ENCODE results near the gene IKZF2. TPM values are rescaled to one million over a fixed set of nuclear protein-coding genes. Genes with fewer than 3 reads are reported as not detected.

Gene IKZF2
- total RNA-seq, 4 donors from 2014 or later = 37.4 to 69.3 (median 42.7) TPM

DNA sequence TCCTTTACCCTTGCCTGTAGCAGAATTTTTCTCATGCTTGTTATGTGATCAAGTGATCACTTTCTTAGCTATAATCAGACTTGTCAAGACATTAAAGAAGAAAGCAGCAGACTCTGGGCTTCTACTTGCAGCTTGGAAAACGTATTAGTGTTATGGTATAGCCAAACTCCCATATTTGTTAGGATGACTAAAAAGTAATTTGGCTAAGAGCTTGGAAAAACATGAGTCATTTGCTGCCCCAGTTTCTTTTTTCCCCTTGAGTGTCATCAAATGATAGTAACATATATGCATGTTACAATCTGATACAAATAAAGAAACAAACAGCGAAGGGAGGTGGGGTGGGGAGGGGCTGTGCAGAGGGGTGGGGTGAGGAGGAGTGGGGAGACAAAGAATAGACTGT lies 155.5 kb downstream of the IKZF2 start:
- no peak for TF ChIP-seq POLR2A (IDR thresholded peaks at IDR 0.05)
- TF ChIP-seq, protein P1, sequence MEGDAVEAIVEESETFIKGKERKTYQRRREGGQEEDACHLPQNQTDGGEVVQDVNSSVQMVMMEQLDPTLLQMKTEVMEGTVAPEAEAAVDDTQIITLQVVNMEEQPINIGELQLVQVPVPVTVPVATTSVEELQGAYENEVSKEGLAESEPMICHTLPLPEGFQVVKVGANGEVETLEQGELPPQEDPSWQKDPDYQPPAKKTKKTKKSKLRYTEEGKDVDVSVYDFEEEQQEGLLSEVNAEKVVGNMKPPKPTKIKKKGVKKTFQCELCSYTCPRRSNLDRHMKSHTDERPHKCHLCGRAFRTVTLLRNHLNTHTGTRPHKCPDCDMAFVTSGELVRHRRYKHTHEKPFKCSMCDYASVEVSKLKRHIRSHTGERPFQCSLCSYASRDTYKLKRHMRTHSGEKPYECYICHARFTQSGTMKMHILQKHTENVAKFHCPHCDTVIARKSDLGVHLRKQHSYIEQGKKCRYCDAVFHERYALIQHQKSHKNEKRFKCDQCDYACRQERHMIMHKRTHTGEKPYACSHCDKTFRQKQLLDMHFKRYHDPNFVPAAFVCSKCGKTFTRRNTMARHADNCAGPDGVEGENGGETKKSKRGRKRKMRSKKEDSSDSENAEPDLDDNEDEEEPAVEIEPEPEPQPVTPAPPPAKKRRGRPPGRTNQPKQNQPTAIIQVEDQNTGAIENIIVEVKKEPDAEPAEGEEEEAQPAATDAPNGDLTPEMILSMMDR (IDR thresholded peaks at IDR 0.05) = no peak
- intact Hi-C loops (cut with DNase I; ENCODE audit: low total_unique reads) = no loop called here
- DNase-seq (ENCODE audit: low spot score in 2 of 2) = no peak

DNA sequence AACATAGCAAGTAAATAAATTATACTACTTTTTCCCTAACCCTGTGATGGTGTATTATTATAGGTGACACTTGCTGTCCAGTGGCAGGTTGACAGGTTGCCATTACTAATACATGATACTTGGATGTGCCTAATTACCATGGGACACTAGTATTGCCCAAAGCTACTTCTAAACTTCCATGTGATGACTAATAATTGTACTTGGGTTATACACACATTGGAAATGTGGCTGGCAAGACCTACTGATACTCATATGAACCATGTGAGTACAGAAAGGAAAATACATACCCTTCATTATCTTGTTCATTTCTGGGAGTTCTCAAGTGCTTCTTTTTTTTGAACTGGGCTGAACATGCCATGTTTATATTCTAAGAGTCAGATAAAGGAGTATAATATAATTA lies 156.4 kb downstream of the IKZF2 start:
- H3K4me3 ChIP-seq (ENCODE audit: low read depth, poor library complexity, severe bottlenecking) = no peak overlapping the region
- TF ChIP-seq, protein P1 (IDR thresholded peaks at IDR 0.05) = no peak
- no peak for TF ChIP-seq POLR2A (IDR thresholded peaks at IDR 0.05)
- DNase-seq (ENCODE audit: low spot score in 2 of 2) = no peak
- intact Hi-C loops (cut with DNase I; ENCODE audit: low total_unique reads) = no loop called here

More for the DNA sequence above, 155.5 kb downstream of the IKZF2 start:
- H3K4me3 ChIP-seq (ENCODE audit: low read depth, poor library complexity, severe bottlenecking) = no peak overlapping the region
- whole genome bisulfite sequencing, 2 donors = 35 to 39% methylated on average over 2 of the region's 2 CpGs

GRCh38 chr2:212991120-212991519 lies 160.3 kb downstream of the IKZF2 start:
- no peak overlapping the region for H3K4me3 ChIP-seq (ENCODE audit: low read depth, poor library complexity, severe bottlenecking)
- intact Hi-C loops (cut with DNase I; ENCODE audit: low total_unique reads) = no loop called here
- DNase-seq (ENCODE audit: low spot score in 2 of 2) = no peak
- no peak for TF ChIP-seq POLR2A (IDR thresholded peaks at IDR 0.05)
- TF ChIP-seq, protein P1 (IDR thresholded peaks at IDR 0.05) = no peak
- WGBS, 2 donors = 97 to 100% methylated on average over 1 of the region's 1 CpG

DNA sequence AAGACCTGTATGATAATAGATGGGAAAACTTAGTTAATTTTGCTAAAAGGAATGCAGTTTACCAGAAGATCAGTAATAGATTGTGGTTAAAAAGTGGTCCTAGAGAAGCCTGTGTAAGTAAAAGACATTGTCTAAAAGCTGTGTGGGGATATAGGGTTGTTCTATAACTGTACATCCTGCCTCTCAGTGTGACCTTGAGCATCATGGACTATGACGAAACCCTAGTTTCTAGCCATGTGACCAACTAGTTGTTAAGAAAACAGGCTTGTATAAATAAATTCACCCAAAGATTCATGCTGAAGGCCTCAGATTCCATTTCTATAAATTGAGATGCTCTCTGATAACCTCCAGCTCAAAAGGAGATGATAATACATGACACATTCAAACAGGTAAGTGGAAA lies 160.7 kb downstream of the IKZF2 start:
- intact Hi-C loops (cut with DNase I; ENCODE audit: low total_unique reads) = no loop called here
- WGBS, 2 donors = 83 to 89% methylated on average over 1 of the region's 1 CpG

GRCh38 chr2:212987492-212987891 lies 163.9 kb downstream of the IKZF2 start:
- no peak overlapping the region for H3K4me3 ChIP-seq (ENCODE audit: low read depth, poor library complexity, severe bottlenecking)
- intact Hi-C loops (cut with DNase I; ENCODE audit: low total_unique reads) = no loop called here
- TF ChIP-seq, protein P1 (IDR thresholded peaks at IDR 0.05) = no peak
- no peak for TF ChIP-seq POLR2A (IDR thresholded peaks at IDR 0.05)
- 59 to 63% methylated on average over 4 of the region's 4 CpGs for WGBS, 2 donors
- DNase-seq (ENCODE audit: low spot score in 2 of 2) = no peak

More for the DNA sequence above, 160.7 kb downstream of the IKZF2 start:
- no peak for DNase-seq (ENCODE audit: low spot score in 2 of 2)
- no peak for TF ChIP-seq POLR2A (IDR thresholded peaks at IDR 0.05)
- TF ChIP-seq, protein P1 (IDR thresholded peaks at IDR 0.05) = no peak
- H3K4me3 ChIP-seq (ENCODE audit: low read depth, poor library complexity, severe bottlenecking) = no peak overlapping the region

- no peak overlapping the region for H3K4me3 ChIP-seq (ENCODE audit: low read depth, poor library complexity, severe bottlenecking)
- 75 to 78% methylated on average over 6 of the region's 6 CpGs for WGBS, 2 donors
- intact Hi-C loops (cut with DNase I; ENCODE audit: low total_unique reads) = no loop called here
- TF ChIP-seq POLR2A (IDR thresholded peaks at IDR 0.05) = no peak
- TF ChIP-seq, protein P1 (IDR thresholded peaks at IDR 0.05) = no peak
- no peak for DNase-seq (ENCODE audit: low spot score in 2 of 2)
These were observed 167.3 kb downstream of the IKZF2 start for GRCh38 chr2:212984129-212984528.
